ENCODE measurements around the gene RAD51AP1.
A peak's percentile ranks its signal among the peaks of the same experiment; 100 is the strongest.
"Not testable (repeated sequence)": the region's sequence is repeated elsewhere in the genome, so short reads cannot be mapped to it uniquely, and the experiment has no call there.

The RAD51AP1 gene, protein sequence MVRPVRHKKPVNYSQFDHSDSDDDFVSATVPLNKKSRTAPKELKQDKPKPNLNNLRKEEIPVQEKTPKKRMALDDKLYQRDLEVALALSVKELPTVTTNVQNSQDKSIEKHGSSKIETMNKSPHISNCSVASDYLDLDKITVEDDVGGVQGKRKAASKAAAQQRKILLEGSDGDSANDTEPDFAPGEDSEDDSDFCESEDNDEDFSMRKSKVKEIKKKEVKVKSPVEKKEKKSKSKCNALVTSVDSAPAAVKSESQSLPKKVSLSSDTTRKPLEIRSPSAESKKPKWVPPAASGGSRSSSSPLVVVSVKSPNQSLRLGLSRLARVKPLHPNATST

DNA sequence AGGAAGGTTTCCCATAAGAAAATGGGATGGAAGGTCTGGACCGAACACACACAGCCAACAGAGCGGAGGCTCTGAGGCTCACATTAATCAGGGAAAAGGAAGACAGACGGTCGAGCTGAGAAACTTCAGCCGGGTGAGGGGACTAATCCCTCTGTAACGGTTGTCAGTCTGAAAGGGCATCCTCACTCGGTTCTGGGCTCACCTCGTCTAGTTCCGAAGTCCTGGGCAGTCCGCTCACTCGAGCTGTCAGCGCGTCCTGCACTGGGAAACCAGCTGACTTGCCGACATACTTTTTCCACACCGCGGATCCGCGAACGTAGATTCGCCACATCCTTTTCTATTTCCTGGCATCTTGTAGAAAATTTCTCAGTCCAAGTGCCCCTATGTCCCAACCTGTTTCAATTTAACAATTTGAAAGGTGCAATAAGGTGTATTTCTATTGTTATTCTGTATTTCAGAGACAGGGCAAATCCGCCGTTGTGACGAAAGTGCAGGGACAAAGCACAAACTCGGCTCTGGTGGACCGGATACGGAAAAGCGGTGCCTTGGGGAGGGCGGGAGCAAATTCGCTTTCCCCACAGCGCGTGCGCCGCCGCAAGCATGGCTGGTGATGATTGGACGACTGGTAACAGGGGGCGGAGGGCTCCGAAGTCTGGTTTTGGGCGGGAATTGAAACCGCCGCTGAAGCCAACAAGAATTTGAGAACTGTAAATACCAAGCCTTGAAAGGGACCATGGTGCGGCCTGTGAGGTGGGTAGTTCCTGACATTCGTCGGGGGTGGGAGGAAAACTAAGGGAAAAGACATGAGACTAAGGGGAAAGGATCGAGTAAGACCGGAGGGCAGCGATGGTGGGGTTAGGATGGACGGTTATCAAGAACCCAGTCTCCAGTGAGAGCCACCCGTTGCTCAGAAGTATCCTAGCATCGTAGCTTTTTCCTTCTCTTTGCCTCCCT, at the start of gene RAD51AP1:
Gene RAD51AP1 (plus strand): TSS at position 684 of the 954 bp plus-strand sequence. CDS start 50 bp downstream, at position 734.
- DNase-seq (ENCODE audit: low read depth in 3 of 3), result peak; percentile 91 to 94 (median 93)

DNA sequence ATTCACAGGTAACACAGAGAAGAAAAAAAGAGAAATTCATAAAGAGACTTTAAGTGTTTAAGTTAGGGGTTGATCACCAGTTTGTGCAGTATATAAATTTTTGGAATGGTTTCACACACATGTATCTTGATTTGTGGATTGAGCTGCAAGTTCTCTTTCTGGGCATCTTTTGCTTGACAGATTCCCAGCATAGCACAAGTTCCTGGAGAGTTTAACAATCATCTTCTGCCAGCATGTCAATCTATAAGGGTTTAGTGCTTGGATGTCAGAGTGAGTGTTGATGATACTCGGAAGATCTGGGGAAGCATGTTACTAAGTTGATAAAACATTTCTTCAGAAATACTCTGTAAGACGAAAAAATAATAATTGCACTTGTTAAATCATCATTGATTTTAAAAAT, 49.1 kb upstream of the RAD51AP1 start:
- no peak for DNase-seq (ENCODE audit: low read depth in 3 of 3)

DNA sequence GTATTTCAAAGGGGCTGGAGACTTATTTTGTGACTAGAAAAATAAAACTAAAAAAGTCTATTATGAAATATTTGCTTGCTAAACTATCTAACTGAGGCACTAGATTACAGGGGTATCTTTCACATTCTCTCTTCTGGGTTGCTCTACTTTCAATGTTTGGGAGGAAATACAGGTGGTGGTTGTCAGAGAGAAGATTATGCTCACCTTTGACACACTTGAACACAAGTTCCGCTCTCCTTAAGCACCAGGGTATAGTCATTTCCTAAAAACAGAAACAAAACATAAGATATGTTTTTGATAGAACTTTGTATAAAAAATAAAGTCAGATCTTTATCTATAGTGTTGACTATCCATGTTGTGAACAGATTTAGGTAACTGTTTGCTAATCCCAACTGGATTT, 47.7 kb upstream of the RAD51AP1 start:
- no peak for DNase-seq (ENCODE audit: low read depth in 3 of 3)

DNA sequence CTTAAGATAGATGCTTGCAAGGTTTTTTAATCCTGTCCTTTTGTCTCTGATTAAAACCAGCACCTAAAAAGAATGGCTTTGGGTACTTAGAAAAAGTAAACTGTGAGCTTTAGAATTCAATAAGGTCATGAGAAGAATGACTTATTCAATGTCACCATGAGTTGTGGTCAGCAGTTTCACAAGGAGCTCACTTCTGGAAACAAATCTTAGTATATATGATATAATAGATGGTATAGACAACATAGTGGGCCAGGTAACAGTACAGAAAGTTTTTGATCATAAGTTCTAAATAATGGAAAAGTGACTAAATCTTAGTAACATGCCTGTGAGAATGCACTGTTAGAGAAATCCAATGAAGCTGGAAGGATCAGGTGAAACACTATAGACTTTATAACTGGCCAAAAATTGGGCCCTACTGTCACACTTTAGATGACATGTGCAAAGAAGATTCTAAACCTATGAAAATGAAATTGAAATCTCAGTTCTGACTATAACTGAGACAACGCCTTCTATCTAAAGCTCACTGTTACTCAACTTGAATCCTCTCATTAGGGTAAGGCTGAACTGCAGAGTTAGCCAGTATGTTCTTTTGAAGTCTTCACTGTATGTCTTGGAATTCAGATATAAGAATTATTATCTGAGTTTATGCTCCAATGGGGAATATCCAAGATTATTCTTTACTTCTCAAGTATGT, 42.4 kb upstream of the RAD51AP1 start:
- no peak for DNase-seq (ENCODE audit: low read depth in 3 of 3)

DNA sequence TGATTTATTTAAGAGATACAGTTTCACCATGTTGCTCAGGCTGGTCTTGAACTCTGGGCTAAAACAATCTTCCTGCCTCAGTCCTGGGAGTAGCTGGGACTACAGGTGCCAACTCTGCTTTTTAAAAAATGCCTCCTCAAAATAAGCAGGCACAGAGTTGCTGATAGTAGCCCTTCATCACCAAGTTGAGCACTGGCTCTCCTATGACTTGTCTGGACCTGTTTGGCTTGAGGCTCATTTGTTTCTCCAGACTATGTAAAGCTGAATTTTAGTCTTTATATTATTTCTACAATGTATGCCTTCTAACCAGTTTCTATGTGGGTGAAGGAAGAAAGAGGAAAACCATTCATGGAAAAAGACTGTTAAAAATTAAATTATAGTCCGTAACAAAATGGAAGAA, 39.5 kb upstream of the RAD51AP1 start:
- no peak for DNase-seq (ENCODE audit: low read depth in 3 of 3)

DNA sequence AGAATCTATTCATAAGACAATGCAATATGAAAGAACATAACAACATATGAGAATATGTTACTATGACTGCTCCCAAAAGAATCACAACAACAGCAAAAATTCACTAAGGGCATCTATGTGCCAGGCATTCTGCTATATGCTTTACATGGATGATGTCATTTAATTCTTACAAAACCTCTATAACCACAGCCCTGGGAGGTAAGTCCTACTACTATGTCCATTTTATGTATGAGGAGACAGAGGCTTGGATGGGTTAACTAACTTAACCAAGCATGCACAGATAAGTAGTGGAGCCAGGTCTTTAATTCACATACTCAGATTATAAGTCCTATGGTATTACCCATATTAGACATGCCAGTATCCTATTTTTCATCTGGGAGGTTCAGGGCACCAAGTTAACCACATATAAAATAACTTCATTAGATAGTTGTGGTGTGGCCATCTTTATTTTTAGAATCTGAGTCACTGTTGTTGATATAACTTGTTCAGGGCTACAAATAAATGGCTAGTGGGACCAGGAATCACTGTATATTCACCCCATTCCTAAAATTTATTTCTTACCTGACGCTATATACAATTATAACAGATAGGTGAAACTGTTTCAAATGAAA, 33.2 kb upstream of the RAD51AP1 start:
- no peak for DNase-seq (ENCODE audit: low read depth in 3 of 3)

DNA sequence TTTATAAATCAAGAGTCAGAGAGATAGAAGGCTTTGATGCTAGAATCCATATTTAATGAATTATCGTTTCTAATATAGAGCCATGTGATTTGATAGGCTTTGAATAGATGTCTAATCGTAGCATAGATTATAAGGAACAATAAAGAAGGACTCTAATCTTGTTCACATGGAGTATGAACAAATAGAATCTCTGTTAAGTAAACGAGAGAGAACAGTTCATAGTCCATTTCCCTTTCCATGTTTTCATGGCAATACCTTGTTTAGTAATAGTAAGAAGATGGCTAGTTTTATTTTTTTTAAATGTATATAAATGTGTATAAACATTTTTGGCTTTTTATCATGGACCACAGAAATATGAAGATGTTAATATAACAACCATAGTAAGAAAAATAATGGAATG, 32.3 kb upstream of the RAD51AP1 start:
- DNase-seq (ENCODE audit: low read depth in 3 of 3), result no peak

DNA sequence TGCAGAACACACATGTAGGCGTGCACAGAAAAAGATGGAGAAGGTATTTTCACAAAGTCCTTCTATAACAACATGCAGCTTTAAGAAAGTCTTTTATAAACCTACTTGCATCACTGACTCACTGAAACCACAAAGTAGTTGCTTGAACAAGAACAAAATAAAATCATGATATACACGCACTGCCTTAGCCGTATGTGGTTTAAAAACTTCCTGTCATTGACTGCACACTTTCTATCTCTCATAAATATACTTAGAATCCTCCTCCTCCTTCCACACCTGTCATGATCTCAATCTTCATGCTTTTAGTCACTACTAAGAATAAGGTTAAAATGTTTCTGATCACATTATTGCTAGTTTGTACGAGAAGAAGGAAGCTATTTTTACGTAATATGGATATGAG, 31.8 kb upstream of the RAD51AP1 start:
- peak in 1 of 3 experiments; percentile 2 for DNase-seq (ENCODE audit: low read depth in 3 of 3)

DNA sequence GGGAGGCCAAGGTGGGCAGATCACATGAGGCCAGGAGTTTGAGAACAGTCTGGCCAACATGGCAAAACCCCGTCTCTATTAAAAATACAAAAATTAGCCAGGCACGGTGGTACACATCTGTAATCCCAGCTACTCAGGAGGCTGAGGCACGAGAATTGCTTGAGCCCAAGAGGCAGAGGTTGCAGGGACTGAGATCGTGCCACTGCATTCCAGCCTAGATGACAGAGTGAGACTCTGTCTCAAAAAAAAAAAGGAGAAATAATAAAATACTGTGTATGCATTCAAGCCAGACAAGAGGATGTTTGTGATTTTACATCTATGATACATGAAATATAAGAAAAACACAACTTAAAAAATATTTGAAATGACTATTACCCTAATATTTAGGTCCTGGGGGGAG, 30.2 kb upstream of the RAD51AP1 start:
- DNase-seq (ENCODE audit: low read depth in 3 of 3), result not testable (repeated sequence)

DNA sequence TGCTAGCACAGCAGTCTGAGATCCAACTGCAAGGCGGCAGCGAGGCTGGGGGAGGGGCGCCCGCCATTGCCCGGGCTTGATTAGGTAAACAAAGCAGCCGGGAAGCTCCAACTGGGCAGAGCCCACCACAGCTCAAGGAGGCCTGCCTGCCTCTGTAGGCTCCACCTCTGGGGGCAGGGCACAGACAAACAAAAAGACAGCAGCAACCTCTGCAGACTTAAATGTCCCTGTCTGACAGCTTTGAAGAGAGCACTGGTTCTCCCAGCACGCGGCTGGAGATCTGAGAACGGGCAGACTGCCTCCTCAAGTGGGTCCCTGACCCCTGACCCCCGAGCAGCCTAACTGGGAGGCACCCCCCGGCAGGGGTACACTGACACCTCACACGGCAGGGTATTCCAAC, 29.4 kb upstream of the RAD51AP1 start:
- DNase-seq (ENCODE audit: low read depth in 3 of 3), result not testable (repeated sequence)

DNA sequence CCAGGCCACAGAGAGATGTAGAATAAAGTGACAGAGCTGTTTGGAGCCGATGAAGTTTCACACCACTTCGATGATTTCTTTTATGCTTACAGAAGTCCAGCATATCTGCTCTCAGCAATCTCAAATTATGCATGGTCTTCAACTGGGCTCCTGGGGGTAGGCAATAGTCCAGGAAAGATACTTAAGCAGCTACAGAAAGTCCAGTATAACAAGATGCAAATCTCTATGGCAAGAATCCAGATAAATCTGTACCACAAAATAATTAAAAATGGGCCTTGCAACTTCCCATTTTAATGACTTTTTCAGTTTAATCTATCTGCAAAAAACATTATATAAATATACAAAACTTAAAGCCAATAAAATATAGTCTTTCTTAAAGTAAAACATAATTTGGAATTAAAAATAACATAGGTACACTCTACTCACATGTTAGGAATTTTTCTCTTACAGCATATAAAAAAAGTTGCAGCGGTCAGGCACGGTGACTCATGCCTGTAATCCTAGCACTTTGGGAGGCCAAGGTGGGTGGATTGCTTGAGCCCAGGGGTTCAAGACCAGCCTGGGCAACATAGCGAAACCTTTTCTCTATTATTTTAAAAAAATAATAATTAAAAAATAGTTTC, 20.5 kb upstream of the RAD51AP1 start:
- DNase-seq (ENCODE audit: low read depth in 3 of 3), result no peak

DNA sequence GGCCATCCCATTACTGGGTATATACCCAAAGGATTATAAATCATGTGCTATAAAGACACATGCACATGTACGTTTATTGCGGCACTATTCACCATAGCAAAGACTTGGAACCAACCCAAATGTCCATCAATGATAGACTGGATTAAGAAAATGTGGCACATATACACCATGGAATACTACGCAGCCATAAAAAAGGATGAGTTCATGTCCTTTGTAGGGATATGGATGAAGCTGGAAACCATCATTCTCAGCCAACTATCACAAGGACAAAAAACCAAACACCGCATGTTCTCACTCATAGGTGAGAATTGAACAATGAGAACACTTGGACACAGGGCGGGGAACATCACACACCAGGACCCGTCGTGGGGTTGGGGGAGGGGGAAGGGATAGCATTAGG, 15.2 kb upstream of the RAD51AP1 start:
- DNase-seq (ENCODE audit: low read depth in 3 of 3), result not testable (repeated sequence)

DNA sequence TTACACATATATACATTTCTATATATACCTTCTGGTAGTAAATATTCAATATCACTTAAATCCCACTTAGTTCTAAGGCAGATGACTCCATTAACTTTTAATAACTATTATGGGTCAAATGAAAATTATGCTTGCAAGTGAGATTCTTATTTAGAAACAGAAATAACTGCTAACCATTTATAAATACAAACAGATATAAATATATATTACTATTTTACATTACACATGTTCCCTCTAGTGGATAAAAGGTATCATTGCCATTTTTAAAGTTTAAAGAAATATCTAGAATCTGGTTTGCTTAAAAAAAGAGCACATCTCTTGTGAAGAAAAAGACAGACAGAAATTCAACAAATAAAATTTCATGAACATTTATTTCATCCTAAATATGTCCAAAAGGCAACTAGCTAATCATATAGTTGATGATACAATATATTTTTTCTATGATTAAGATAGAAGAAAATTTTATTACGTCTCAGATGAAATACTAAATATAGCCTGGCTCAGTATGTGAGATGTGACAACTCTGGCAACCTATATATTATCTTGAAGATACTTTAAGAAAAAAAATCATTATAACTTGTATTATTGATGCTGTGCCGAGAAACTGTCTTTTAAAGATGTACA, 11.7 kb upstream of the RAD51AP1 start:
- DNase-seq (ENCODE audit: low read depth in 3 of 3), result no peak

DNA sequence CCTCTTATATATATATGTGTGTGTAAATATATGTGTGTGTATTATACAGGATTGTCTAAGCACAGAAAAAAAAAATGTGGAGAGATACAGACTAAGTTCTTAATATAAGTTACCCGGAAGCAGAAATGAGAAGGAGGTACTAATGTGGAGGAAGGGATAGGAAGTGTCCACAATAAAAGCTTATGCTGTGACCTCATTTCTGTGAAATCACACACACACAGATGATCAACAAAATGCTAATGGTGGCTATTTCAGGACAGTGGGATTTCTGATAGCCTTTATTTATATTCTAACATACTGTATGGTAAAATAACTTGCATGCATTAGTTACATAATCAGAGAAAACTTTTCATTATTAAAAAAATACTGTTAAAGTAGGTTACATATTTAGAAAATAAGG, 8.5 kb upstream of the RAD51AP1 start:
- DNase-seq (ENCODE audit: low read depth in 3 of 3), result no peak

DNA sequence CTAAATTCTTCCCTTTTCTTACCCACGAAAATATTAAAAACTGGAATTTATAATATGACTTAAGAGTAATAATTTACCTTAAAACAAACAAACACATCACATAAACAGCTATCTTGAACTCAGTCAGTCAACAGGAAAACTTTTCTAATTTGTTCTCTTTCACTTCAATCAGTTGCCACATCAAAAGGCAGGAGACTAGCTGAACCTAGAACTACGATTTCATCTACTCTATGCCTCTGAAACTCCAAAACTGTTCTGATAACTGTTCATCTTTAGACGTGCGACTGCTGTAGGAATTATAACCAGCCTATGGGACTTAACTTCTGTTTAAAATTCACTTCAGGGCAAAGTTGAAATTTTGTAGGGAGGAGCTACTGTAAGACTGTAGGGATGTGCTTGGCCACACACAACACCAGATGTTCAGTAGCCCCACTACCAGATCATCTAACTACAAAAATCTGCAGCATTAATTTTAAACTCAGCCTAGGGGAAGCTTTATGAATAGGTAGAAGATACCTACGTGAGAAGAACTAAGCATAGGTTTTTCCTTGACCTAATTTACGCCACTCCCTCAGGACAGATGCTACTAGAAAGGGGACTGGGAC, 7.6 kb upstream of the RAD51AP1 start:
- DNase-seq (ENCODE audit: low read depth in 3 of 3), result no peak

DNA sequence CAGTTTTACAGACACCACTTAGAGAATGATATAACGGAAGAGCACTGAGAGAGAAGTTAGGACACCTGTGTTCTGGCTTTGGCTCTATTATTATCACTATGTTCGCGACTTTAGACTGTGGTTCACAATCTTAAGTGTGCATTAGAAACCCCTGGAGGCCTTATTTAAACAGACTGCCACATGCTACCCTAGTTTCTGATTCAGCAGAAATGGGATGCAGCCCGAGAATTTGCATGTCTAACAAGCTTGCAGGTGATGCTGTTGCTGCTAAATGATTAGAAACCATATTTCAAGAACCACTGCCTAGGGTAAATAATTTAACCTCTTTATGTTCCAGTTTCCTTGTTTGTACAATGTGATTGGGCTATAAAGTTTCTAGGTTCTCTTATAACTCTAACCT, 3.6 kb upstream of the RAD51AP1 start:
- no peak for DNase-seq (ENCODE audit: low read depth in 3 of 3)

DNA sequence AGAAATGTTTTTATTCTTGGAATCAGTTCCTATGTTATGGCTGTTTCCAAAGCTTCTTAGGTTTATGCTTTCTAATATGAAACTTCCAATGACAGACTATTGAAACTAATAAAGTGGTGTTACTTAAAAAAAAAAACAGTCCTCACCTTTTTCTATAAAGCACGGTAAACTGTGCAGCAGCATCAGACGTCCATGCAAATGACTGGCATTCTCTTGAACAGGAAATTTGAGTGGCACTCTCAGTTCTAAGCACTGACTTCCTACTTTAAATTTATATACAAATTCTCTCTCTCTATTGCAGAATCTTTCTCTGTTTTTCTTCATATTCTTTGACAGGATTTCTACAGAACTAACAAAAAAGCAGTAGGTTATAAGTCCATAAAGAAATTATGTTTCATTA, 2.8 kb upstream of the RAD51AP1 start:
- no peak for DNase-seq (ENCODE audit: low read depth in 3 of 3)

DNA sequence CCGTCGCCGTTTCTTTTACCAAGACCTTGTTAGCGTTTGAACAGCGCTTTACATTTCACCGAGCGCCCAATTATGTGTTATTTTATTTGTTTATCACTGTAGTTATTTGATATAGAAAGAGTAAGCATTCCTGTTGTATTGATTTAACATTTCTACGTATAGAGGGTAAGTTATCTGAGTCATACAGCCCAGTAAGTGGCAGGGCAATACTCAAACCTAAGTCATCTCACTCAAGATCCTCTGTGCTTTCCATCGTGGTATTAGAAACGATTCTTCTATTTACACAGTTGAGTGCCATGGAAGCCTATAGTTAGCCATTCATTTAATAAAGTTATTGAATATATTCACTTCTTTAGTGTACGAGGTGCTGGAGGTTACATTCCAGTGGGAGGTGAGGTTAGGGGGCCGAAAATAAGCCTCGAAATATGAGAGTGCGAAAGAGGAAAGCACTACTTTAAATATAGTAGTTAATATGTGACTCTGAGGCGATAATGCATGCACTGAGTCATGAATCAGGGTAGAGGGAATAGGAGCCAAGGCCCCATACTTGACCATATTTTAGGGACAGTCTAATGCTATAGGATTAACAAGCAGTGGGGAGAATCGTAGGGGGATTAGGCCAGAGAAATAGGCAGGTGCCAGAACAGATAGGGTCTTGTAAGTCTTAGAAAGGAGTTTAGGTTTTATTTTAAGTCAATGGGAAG, 629 bp downstream of the RAD51AP1 start:
- no peak for DNase-seq (ENCODE audit: low read depth in 3 of 3)

DNA sequence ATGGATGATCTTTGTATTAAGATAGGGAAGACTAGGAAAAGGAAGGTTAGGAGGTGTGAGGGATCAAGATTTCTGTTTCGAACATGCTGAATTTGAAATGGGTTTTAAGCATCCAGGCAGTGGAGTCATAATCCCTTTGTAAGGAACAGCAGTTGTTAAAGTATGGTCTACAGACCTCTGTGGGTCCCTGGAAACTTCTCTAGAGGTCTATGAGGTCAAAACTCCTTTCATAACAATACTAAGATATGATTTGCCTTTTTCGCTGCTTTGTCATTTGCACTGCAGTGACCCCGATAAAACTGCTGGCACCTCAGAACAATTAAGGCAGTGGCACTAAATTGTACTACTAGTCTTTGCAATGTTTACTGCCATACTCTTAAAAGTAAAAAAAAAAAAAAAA, 1.5 kb downstream of the RAD51AP1 start:
- DNase-seq (ENCODE audit: low read depth in 3 of 3), result no peak

DNA sequence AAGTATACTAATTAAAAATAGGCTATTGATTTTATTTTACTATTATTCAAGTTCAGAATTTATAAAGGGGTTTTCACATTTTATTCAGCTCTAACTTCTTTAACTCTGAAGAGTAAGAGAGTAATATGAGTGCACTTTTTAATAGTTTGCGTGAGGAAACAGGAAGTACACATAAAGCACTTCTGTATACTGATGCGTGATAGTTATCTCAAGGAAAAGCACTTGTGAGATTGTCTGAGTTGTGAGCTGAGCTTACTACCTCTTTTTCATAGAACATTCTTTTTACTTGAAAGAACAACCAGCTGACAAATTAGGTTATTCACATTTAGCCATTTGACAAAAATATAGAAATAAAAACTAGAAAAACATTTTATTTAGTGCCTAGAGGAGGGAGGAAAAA, 1.9 kb downstream of the RAD51AP1 start:
- DNase-seq (ENCODE audit: low read depth in 3 of 3), result no peak
